GM12891 (cell line): ENCODE measurements around the gene ERMARD.

Experiments used
- POLR2A ChIP-seq: IDR thresholded peaks from 2 replicates; pipeline ENCODE4 v1.6.1; 2011; ENCODE audit warnings: low read depth, low read length, control low read depth
- TAF1 ChIP-seq: IDR thresholded peaks from 2 replicates; pipeline ENCODE4 v1.6.1; 2011; ENCODE audit warnings: low read depth, low read length, control low read depth

- TF ChIP-seq TAF1 (no peak), POLR2A (no peak)
Observed at GRCh38 chr6:169811072-169811471, 59.6 kb downstream of the ERMARD start.
